PC-3 (cell line): ENCODE measurements around the gene C1QL1. TPM values are rescaled to one million over a fixed set of nuclear protein-coding genes. Genes with fewer than 3 reads are reported as not detected.

Source experiments
- ATAC-seq: fragments of 200-7000 bp; cut with Tn5 transposase; 2 replicates; pipeline ENCODE4 v1.9.1; 2020; ENCODE audit warnings: mild to moderate bottlenecking, moderate library complexity
- BruUV-seq: library from RNA; stranded (reverse); fragments of 400-500 nt; replicated peaks from 2 replicates; lab custom pipeline; 2021; lab: Mats Ljungman, UMichigan
- CTCF ChIA-PET: fragments of 300-600 bp; sonication (Branson Sonifier 250); formaldehyde crosslinking; loops from one replicate; lab custom pipeline; 2022; ENCODE audit warnings: antibody characterized with exemption; lab: Charles Lee
- POLR2A ChIA-PET: fragments of 300-600 bp; sonication (Branson Sonifier 250); formaldehyde crosslinking; loops from one replicate; lab custom pipeline; 2022; ENCODE audit warnings: antibody characterized with exemption; ENCODE audit not compliant: unreplicated experiment; lab: Charles Lee
- DNase-seq: peaks from one replicate; pipeline ENCODE4 v3.0.0-alpha.2; 2015
- H2AFZ ChIP-seq: fragments of 300-600 bp; sonication (generic); 2 replicates; pipeline ENCODE4 v1.6.0; 2016; ENCODE audit warnings: antibody characterized with exemption, low read length
- H3F3A ChIP-seq: fragments of 300-600 bp; sonication (generic); one replicate; pipeline ENCODE4 v1.6.0; 2017; ENCODE audit warnings: antibody characterized with exemption, low read length, control low read depth, mild to moderate bottlenecking; ENCODE audit not compliant: unreplicated experiment
- H3K27ac ChIP-seq: fragments of 300-600 bp; sonication (generic); 2 replicates; pipeline ENCODE4 v1.5.1; 2016; ENCODE audit warnings: mild to moderate bottlenecking, low read length
- H3K27me3 ChIP-seq: fragments of 300-600 bp; sonication (generic); 2 replicates; pipeline ENCODE4 v1.6.1; 2016; ENCODE audit warnings: low read length, mixed read lengths
- H3K36me3 ChIP-seq: fragments of 300-600 bp; sonication (generic); 2 replicates; pipeline ENCODE4 v1.6.1; 2016; ENCODE audit warnings: low read depth, mixed run types, low read length, mixed read lengths
- H3K4me1 ChIP-seq: fragments of 300-600 bp; sonication (generic); 2 replicates; pipeline ENCODE4 v1.5.1; 2016; ENCODE audit warnings: low read length; ENCODE audit not compliant: insufficient read depth
- H3K4me2 ChIP-seq: fragments of 300-600 bp; sonication (generic); 2 replicates; pipeline ENCODE4 v1.6.0; 2016; ENCODE audit warnings: low read length
- H3K4me3 ChIP-seq: fragments of 300-600 bp; sonication (generic); 2 replicates; pipeline ENCODE4 v1.5.1; 2016; ENCODE audit warnings: mild to moderate bottlenecking, low read length, mixed read lengths
- H3K79me2 ChIP-seq: fragments of 300-600 bp; sonication (generic); 2 replicates; pipeline ENCODE4 v1.6.1; 2017; ENCODE audit warnings: low read length, mixed read lengths
- H3K9ac ChIP-seq: fragments of 300-600 bp; sonication (generic); 2 replicates; pipeline ENCODE4 v1.6.0; 2016; ENCODE audit warnings: mild to moderate bottlenecking, low read length
- H3K9me2 ChIP-seq: fragments of 300-600 bp; sonication (generic); replicated peaks from 2 replicates; pipeline ENCODE4 v1.6.1; 2016; ENCODE audit warnings: mixed run types, low read length, mixed read lengths
- H3K9me3 ChIP-seq: fragments of 300-600 bp; sonication (generic); 2 replicates; pipeline ENCODE4 v1.6.1; 2016; ENCODE audit warnings: low read length, mixed read lengths
- H4K20me1 ChIP-seq: fragments of 300-600 bp; sonication (generic); 2 replicates; pipeline ENCODE4 v1.6.1; 2016; ENCODE audit warnings: low read length, mixed read lengths
- CTCF ChIP-seq: fragments of 300-600 bp; sonication (generic); conservative IDR thresholded peaks from 2 replicates; pipeline ENCODE4 v1.5.1; 2017; ENCODE audit warnings: antibody characterized with exemption, low read depth, mild to moderate bottlenecking, low read length
- EZH2 ChIP-seq: fragments of 300-600 bp; sonication (generic); IDR thresholded peaks from one replicate; pipeline ENCODE4 v1.6.1; 2017; ENCODE audit warnings: antibody characterized with exemption, mild to moderate bottlenecking, low read length; ENCODE audit not compliant: unreplicated experiment
- EZH2phosphoT487 ChIP-seq: fragments of 300-600 bp; sonication (generic); IDR thresholded peaks from 2 replicates; pipeline ENCODE4 v1.6.1; 2018; ENCODE audit warnings: mild to moderate bottlenecking, antibody characterized with exemption, low read length, borderline replicate concordance
- intact Hi-C: fragments of 100-400 bp; cut with micrococcal nuclease; formaldehyde crosslinking; loops from 2 replicates; pipeline ENCODE4 v1.9.0; 2023
- total RNA-seq: library from RNA; depleted of rRNA; stranded (reverse); fragments of >200 nt; gene quantifications from 2 replicates; pipeline ENCODE4 v1.2.3, GENCODE V29; 2014

Gene C1QL1
- total RNA-seq, 1 experiment from 2014 or later = 2.8 TPM

- Histone ChIP-seq H2AFZ (no peak overlapping the region), H3K36me3 (no peaks in the 10 kb centered on the region), H3K4me3 (no peak overlapping the region), H3K9ac (no peak overlapping the region), H3K79me2 (no peaks in the 10 kb centered on the region), H3K4me1 (peaks cover 9% of the 10 kb centered on the region; the same call in 1 of the 2 replicates), H4K20me1 (no peaks in the 10 kb centered on the region), H3F3A (no peaks in the 10 kb centered on the region), H3K27ac (no peak overlapping the region), H3K9me3 (no peaks in the 10 kb centered on the region), H3K27me3 (no peaks in the 10 kb centered on the region), H3K9me2 (no peaks in the 10 kb centered on the region), H3K4me2 (no peak overlapping the region)
- ChIA-PET CTCF (no interaction called here), POLR2A (no interaction called here)
- ATAC-seq (no peak), DNase-seq (no peak)
- no TSS peak for BruUV-seq
- TF ChIP-seq EZH2phosphoT487 = no peak
- no peak for TF ChIP-seq EZH2
- TF ChIP-seq CTCF = no peak
- intact Hi-C loops = no loop called here
Observed at GRCh38 chr17:44992242-44992939, 24.3 kb upstream of the C1QL1 start.

GRCh38 chr17:44990994-44991393 is 22.9 kb upstream of the C1QL1 start:
- no TSS peak for BruUV-seq
- POLR2A ChIA-PET = interaction anchor here (0.6 kb wide), 1 partner anchor 216 kb away, joined by 3 read pairs; no protein-coding TSS in a partner anchor
- no peak overlapping the region for H3K27ac ChIP-seq

More at GRCh38 chr17:44990994-44991393, 22.9 kb upstream of the C1QL1 start:
- Histone ChIP-seq H3K27me3 (no peaks in the 10 kb centered on the region), H3K4me2 (no peak overlapping the region), H3F3A (no peaks in the 10 kb centered on the region), H4K20me1 (no peaks in the 10 kb centered on the region), H3K9me3 (no peaks in the 10 kb centered on the region), H2AFZ (no peak overlapping the region), H3K9ac (no peak overlapping the region), H3K4me1 (peaks cover 9% of the 10 kb centered on the region; the same call in 1 of the 2 replicates), H3K36me3 (no peaks in the 10 kb centered on the region), H3K79me2 (no peaks in the 10 kb centered on the region), H3K4me3 (no peak overlapping the region), H3K9me2 (no peaks in the 10 kb centered on the region)
- ATAC-seq (peak; percentile 94), DNase-seq (peak; percentile 65)
- CTCF ChIA-PET = no interaction called here
- TF ChIP-seq EZH2phosphoT487 (no peak), CTCF (no peak), EZH2 (no peak)
- intact Hi-C loops = no loop called here
